ENCODE measurements around the gene ALKBH4.
A peak's percentile ranks its signal among the peaks of the same experiment; 100 is the strongest.
"Not testable (repeated sequence)": the region's sequence is repeated elsewhere in the genome, so short reads cannot be mapped to it uniquely, and the experiment has no call there.

Gene ALKBH4

DNA sequence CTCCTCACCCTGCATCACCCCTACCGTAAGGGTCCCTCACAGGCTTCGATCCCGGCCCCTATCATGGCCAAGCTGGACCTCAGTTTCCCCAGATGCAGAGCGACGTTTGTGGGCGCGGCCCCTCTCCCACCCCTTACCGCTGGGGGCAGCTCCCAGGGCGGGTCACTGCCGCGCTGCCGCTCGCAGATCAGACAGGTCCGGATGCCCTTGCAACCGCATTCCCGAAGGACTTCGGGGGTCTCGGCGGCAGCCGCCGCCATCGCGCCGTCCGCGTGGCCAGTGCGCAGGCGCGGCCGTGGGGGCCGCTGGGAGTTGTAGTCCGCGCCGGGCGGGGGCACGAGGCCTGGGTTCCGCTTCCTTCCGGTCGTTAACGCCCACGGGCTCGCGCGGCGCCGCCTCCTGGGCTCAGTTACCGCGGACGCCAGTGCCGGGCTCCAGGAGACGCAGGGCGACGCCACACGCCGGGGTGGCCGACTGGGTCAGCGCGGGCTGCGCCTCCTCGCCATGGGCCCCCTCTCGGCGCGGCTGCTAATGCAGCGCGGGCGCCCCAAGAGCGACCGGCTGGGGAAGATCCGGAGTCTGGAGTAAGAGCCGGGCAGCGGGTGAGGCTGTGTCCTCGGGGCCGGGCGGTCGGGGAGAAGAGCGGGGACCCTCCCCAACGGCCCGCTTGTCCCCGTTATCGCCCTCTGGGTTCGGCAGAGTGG is at the start of gene ALKBH4, which contains the start of gene LRWD1:
ALKBH4 (minus strand) TSS at position 287 of the 704 bp plus-strand sequence; CDS start at position 260, 27 bp downstream.
LRWD1 (plus strand) TSS at position 408 of the 704 bp plus-strand sequence; CDS start at position 505, 97 bp downstream.
- DNase-seq (ENCODE audit: low spot score), result peak; percentile 95

DNA sequence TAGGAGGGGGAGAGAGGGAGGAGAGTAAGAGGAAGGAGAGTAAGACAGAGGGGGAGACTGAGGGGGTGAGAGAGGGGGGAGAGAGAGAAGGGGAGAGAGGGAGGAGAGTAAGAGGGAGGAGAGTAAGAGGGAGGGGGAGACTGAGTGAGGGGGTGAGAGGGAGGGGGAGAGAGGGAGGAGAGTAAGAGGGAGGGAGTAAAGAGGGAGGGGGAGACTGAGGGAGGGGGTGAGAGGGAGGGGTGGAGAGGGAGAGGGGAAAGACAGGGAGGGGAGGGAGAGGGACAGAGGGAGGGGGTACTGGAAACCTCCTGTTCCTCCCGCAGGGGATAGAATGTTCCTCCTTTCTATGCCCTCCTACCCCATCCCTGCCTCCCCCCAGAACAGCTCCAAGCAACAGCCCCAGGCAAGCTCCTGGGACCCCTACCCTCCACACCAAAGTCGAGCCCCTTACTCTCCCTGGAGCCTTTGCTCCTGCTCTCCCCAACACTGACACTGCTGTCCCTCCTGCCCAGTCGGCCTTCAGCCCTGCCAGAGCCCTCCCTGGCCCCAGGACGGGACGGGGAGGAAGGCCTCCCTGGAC is 48.1 kb upstream of the ALKBH4 start:
- DNase-seq (ENCODE audit: low spot score), result not testable (repeated sequence)

DNA sequence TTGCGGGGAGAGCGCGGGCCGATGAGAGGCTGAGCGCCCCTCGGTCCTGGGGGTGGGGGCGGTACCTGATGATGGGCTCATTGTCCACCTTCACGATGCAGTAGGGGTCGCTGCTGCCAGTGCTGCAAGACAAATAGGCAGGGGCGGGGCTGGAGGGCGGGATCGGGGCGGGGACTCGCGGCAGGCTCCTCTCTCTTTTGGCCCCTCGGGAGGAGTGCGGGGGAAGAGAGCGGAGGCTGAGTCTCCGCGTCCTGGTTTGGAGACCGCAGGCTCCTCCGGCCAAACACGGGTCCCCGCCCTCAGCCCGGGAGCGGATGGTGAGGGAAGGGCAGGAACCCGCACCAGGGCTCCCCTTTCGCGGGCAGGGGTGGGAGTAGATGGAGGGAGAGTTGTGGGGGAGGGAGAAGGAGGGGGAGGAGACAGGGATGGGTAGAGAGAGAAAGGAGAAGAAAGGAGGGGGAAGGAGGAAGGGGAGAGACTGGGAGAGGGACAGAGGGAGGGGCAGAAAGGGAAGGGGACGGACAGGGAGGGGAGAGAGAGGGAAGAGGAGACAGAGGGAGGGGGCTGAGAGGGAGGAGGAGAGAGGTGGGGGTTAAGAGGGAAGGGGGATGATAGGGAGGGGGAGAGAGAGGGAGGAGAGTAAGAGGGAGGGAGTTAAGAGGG is 47.3 kb upstream of the ALKBH4 start:
- not testable (repeated sequence) for DNase-seq (ENCODE audit: low spot score)

- not testable (repeated sequence) for DNase-seq (ENCODE audit: low spot score)
Observed at GRCh38 chr7:102510575-102510974, 45.9 kb upstream of the ALKBH4 start.

DNA sequence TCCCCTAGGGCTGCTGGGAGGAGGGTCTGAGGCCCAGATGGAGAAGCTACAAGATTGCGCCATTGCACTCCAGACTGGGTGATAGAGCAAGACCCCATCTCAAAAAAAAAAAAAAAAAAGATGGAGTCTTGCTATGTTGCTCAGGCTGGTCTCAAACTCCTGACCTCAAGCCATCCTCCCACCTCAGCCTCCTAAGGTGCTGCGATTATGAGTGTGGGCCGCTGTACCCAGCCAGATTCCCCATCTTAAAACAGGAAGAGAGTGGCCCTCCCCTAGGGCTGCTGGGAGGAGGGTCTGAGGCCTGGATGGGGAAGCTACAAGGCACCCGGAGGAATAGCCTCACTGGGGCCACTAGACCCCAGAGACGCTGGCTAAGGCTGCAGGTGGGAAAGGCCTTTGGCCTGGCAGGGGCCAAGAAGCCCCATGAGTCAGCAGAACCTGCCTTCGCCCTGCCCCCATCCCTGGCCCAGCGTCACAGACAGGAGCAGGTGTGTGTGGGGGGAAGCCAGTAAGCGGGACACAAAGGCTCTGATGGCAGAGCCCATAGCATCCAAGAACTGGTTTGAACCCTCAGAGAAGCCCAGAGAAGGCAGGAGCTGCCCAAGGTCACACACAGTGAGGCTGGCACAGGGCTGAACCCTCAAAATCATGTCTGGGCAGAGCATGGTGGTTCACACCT is 42.9 kb upstream of the ALKBH4 start:
- not testable (repeated sequence) for DNase-seq (ENCODE audit: low spot score)

DNA sequence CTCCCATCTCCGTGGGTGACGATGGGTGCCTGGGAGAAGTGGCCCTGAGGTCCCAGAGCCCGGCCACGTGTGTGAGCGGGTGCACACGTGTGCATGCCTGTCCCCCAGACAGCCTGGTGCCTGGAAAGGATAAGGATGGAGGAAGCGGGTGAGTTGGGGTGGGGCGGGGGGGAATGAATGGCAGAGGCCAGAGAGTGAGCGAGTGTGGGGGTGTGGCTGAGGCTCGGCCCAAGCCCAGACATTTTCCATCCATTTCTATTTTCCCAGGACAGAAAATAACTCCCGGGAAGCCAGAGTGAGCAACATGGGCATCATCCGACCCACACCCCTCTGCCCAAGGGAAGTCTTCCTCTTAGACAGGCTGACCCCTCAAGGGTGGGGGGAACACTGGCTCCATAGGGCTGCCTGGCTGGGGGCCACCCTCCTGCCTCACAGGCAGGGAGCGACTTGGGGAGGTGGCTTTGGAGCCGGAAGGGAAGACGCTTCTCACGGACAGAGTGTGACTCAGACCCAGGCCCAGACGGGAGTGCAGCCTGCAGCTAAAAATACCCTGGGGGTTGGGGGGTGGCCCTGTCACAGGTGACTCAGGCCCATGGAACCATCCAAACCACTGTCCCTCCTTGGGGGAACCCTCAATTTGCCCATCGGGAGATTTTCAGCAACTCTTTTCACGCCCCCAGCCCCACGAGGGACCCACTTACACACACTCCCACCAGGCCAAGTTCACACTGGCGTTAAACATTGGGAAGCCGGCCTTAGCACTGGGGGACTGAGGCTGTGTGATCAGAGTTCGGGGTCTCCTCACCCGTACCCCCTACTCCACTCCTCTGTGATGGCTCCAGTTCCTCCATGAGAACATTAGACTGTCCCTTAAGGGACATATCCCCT is 40.9 kb upstream of the ALKBH4 start:
- not testable (repeated sequence) for DNase-seq (ENCODE audit: low spot score)

DNA sequence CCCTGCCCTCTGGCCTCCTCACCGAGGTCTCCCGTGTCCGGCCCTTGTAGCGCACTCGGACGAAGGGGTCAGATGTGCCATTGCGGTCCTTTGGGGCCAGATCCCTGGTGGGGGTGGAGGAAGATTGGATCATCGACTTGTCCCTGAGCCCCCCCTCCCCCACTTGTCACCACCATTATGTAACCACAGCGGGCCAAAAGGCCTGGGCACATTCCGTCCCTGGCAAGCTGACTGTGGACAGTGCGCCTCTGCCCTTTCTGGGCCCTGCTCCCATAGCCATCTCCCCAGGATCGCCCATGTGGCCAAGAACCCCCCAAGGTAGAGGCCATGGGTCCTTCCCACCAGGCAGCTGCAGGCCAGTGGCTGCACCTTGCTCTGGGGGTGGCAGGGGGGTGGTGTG is 38.5 kb upstream of the ALKBH4 start:
- DNase-seq (ENCODE audit: low spot score), result not testable (repeated sequence)

DNA sequence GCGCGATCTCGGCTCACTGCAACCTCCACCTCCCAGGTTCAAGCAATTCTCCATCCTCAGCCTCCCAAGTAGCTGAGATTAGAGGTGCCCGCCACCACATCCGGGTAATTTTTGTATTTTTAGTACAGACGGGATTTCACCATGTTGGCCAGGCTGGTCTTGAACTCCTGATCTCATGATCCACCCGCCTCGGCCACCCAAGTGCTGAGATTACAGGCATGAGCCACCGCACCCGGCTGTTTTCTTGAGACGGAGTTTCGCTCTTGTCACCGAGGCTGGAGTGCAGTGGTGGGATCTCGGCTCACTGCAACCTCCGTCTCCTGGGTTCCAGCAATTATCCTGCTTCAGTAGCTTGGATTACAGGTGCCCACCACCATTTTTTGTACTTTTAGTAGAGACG is 33.7 kb upstream of the ALKBH4 start:
- not testable (repeated sequence) for DNase-seq (ENCODE audit: low spot score)

DNA sequence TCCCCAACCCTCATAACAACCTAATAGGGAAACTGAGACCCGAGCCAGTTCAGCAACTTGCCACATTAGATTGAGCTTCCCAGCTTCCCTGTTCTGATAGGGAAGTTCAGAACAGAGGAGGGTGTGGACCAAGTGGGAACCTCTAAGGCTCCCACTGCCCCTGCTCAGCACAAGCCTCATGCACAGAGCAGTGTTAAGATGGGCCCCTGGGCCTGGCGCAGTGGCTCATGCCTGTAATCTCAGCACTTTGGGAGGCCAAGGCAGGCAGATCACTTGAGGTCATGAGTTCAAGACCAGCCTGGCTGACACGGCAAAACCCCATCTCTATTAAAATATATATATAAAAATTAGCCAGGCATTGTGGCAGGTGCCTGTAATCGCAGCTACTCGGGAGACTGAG is 32.6 kb upstream of the ALKBH4 start:
- DNase-seq (ENCODE audit: low spot score), result not testable (repeated sequence)

DNA sequence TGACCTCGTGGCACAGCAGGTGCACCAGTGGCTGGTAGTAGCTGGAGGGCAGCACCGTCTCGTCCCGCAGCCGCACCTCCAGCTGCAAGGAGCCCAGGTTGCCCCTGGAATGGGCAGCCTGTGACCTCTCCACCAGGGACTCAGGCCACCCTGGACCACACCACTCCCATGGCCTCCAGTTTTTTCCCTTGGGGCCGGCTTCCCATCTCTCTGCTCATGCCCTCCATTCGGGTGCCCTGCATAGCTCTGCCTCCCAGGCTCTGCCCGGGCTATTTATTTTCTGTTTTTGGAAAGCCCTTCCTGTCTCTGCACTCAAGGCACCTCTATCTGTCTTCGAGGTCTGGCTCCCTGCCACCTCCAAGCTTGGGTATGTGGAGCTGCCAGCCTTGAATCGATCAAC is 32.2 kb upstream of the ALKBH4 start:
- DNase-seq (ENCODE audit: low spot score), result not testable (repeated sequence)

GRCh38 chr7:102494473-102495149 is 29.9 kb upstream of the ALKBH4 start:
- DNase-seq (ENCODE audit: low spot score), result not testable (repeated sequence)

DNA sequence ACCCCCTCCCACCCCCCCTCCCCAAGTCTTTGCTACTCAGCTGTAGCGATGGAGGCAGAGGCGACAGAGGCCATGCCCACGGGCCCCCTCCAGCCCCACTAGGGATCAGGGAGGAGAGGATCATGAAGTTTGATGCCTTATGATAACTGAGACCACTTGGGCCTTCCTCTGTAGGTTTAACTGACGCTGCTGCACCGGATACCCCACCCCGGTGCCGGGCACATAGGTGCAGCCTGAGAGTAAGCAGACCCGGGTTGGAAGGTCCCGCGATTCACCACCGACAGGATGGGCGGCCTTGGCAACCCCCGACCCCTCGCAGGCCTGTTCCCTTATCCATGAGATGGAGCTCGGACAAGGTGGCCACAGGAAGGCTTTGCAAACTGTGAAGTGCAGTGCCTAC is 29.4 kb upstream of the ALKBH4 start:
- not testable (repeated sequence) for DNase-seq (ENCODE audit: low spot score)

- not testable (repeated sequence) for DNase-seq (ENCODE audit: low spot score)
Observed at GRCh38 chr7:102493220-102493935, 28.7 kb upstream of the ALKBH4 start.

GRCh38 chr7:102490529-102491075 is 25.9 kb upstream of the ALKBH4 start:
- not testable (repeated sequence) for DNase-seq (ENCODE audit: low spot score)

- DNase-seq (ENCODE audit: low spot score), result not testable (repeated sequence)
Observed at GRCh38 chr7:102484317-102484716, 19.7 kb upstream of the ALKBH4 start.

DNA sequence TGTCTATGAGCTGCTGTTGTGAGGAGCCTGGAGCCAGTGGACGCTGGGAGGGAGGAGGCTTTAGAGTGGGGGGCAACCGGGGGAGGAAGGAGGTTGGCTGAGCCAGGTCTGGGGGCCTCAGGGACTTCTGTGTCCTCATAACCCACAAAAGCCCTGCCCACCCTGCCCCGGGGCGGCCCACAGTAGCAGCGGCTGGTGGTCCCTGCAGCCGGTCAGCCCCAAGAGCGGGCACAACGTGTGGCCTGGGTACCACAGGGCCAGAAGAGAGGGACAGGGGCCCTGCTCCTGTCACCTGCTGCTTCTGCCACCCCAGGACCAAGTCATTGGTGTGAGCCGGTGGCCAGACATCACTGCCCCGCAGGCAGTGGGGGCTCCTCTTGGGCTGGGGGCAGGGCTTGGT is 17.3 kb upstream of the ALKBH4 start:
- not testable (repeated sequence) for DNase-seq (ENCODE audit: low spot score)

DNA sequence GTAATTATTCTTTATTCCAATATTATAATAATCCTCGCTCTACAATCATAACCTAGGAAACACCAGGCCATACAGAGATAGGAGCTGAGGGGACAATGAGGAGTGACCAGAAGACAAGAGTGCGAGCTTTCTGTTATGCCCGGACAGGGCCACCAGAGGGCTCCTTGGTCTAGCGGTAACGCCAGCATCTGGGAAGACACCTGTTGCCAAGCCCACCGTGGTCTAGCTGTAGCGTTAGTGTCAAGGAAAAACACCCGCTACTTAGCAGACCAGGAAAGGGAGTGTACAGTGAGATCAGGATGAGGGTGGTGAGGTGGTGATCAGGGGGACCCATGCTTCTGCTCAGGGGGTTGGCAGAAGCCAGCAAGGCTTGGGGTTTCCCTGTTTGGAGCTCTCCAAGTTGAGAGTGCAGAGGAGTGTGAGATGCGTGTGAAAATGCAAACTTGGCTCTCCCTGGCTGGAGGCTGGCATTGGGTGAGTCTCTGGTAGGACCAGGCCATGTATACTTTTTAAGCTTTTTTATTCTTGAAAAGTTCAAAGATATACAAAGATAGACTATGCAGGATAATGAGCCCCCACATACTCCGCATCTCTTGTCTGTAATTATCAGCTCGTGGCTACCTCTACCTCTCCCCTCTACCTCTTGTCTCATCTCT is 15.4 kb upstream of the ALKBH4 start:
- DNase-seq (ENCODE audit: low spot score), result peak; percentile 47

- not testable (repeated sequence) for DNase-seq (ENCODE audit: low spot score)
Observed at GRCh38 chr7:102479209-102479584, 14.5 kb upstream of the ALKBH4 start.
